Panc1 (cell line): ENCODE results near the gene NDUFB8. TPM values are rescaled to one million over a fixed set of nuclear protein-coding genes. Genes with fewer than 3 reads are reported as not detected.

Experiments used
- ATAC-seq: fragments of 200-7000 bp; cut with Tn5 transposase; 2 replicates; pipeline ENCODE4 v1.9.1; 2020; ENCODE audit warnings: mild to moderate bottlenecking, moderate library complexity
- BruUV-seq: library from RNA; stranded (reverse); fragments of 400-500 nt; replicated peaks from 2 replicates; lab custom pipeline; 2021; lab: Mats Ljungman, UMichigan
- CTCF ChIA-PET: fragments of 300-600 bp; sonication (Branson Sonifier 250); formaldehyde crosslinking; loops from one replicate; lab custom pipeline; 2022; ENCODE audit warnings: antibody characterized with exemption; lab: Charles Lee
- POLR2A ChIA-PET: fragments of 300-600 bp; sonication (Branson Sonifier 250); formaldehyde crosslinking; loops from one replicate; lab custom pipeline; 2022; ENCODE audit warnings: antibody characterized with exemption; lab: Charles Lee
- DNase-seq: peaks from one replicate; pipeline ENCODE4 v3.0.0-alpha.2; 2010; ENCODE audit warnings: low read depth, low spot score
- H3K27ac ChIP-seq: 2 replicates; pipeline ENCODE4 v1.5.1; 2011; ENCODE audit warnings: mild to moderate bottlenecking, low read length, inconsistent platforms
- H3K27me3 ChIP-seq: fragments of 200-500 bp; sonication (Bioruptor generic); 2 replicates; pipeline ENCODE4 v1.6.0; 2014; ENCODE audit warnings: low read length, inconsistent platforms; ENCODE audit not compliant: control insufficient read depth, insufficient read depth
- H3K36me3 ChIP-seq: fragments of 200-500 bp; sonication (Bioruptor generic); 2 replicates; pipeline ENCODE4 v1.5.1; 2014; ENCODE audit warnings: inconsistent platforms, mild to moderate bottlenecking, low read length, moderate library complexity; ENCODE audit not compliant: control insufficient read depth, insufficient read depth
- H3K4me1 ChIP-seq: 2 replicates; pipeline ENCODE4 v1.5.1; 2011; ENCODE audit warnings: inconsistent platforms, mild to moderate bottlenecking, low read length, moderate library complexity; ENCODE audit not compliant: control insufficient read depth, insufficient read depth
- H3K4me3 ChIP-seq, 2 experiments: 2 replicates each; pipeline ENCODE4 v1.5.1; 2011 to 2012; ENCODE audit warnings: low read depth in 2 of 2, low read length in 2 of 2, mild to moderate bottlenecking in 2 of 2, inconsistent platforms in 1 of 2, moderate library complexity in 1 of 2
- H3K9me3 ChIP-seq: fragments of 200-500 bp; sonication (Bioruptor generic); 2 replicates; pipeline ENCODE4 v1.5.1; 2014; ENCODE audit warnings: low read depth, mild to moderate bottlenecking, inconsistent platforms, low read length, moderate library complexity; ENCODE audit not compliant: control insufficient read depth, insufficient read depth
- CTCF ChIP-seq: fragments of 450-650 bp; IDR thresholded peaks from 2 replicates; pipeline ENCODE4 v1.5.1; 2017; ENCODE audit warnings: mild to moderate bottlenecking
- POLR2AphosphoS5 ChIP-seq: IDR thresholded peaks from 2 replicates; pipeline ENCODE4 v1.6.1; 2012; ENCODE audit warnings: mild to moderate bottlenecking, low read depth, low read length, moderate library complexity
- REST ChIP-seq, 2 experiments: IDR thresholded peaks; 2 replicates each; pipeline ENCODE4 v1.6.1; 2011 to 2012; ENCODE audit warnings: low read depth in 2 of 2, control low read depth in 1 of 2, low read length in 1 of 2, mild to moderate bottlenecking in 1 of 2, moderate library complexity in 1 of 2; ENCODE audit not compliant: insufficient read depth in 1 of 2
- SIN3A ChIP-seq: IDR thresholded peaks from 2 replicates; pipeline ENCODE4 v1.6.1; 2012; ENCODE audit warnings: low read depth, mild to moderate bottlenecking, low read length, moderate library complexity, borderline replicate concordance; ENCODE audit not compliant: insufficient read depth
- TCF7L2 ChIP-seq: IDR thresholded peaks from 2 replicates; pipeline ENCODE4 v1.6.1; 2011; ENCODE audit warnings: mild to moderate bottlenecking, low read depth, low read length, inconsistent platforms
- in situ Hi-C: cut with HindIII; loops from 2 replicates; pipeline ENCODE4 v1.10.0; 2016; ENCODE audit warnings: low sequenced_read_pairs, low pct_unique_long_range_greater_than_20kb
- intact Hi-C: fragments of 100-400 bp; cut with micrococcal nuclease; formaldehyde crosslinking; loops from one replicate; pipeline ENCODE4 v1.10.0; 2022; ENCODE audit not compliant: unreplicated experiment
- total RNA-seq: library from RNA; stranded (reverse); gene quantifications from one replicate; pipeline ENCODE4 v1.2.1, GENCODE V29; 2021; ENCODE audit not compliant: unreplicated experiment

The NDUFB8 gene
- total RNA-seq, 1 experiment from 2014 or later = 242 TPM

- H3K36me3 ChIP-seq = no peaks in the 10 kb centered on the region
- no TSS peak for BruUV-seq
- H3K27ac ChIP-seq = no peak overlapping the region
- ChIA-PET CTCF (interaction anchor here (3.9 kb wide), 1 partner anchor 319 kb away, joined by 39 read pairs; no protein-coding TSS in a partner anchor), POLR2A (interaction anchor here (0.5 kb wide), 1 partner anchor 187 kb away, joined by 4 read pairs; no protein-coding TSS in a partner anchor)
- no peaks in the 10 kb centered on the region for H3K27me3 ChIP-seq
- intact Hi-C loops (loop anchor here (2.0 to 5.0 kb wide), 2 partner anchors 167 to 319 kb away; no protein-coding TSS in a partner anchor), in situ Hi-C loops (no loop called here)
- H3K9me3 ChIP-seq = no peaks in the 10 kb centered on the region
- H3K4me3 ChIP-seq = no peak overlapping the region
- DNase-seq = no peak
- no peak for TF ChIP-seq CTCF
- TF ChIP-seq POLR2AphosphoS5 = no peak
- TF ChIP-seq TCF7L2 = no peak
- no peak for TF ChIP-seq SIN3A
- TF ChIP-seq REST (IDR thresholded peaks at IDR 0.05; ENCODE audit: insufficient read depth in 1 of 2, low read depth in 2 of 2, low read length in 1 of 2) = no peak
- peaks cover 5% of the 10 kb centered on the region for H3K4me1 ChIP-seq
- ATAC-seq = no peak
Observed at GRCh38 chr10:100560248-100560647, 30.6 kb upstream of the NDUFB8 start.

GRCh38 chr10:100554902-100555301 is 25.2 kb upstream of the NDUFB8 start:
- ATAC-seq (no peak), DNase-seq (no peak)
- intact Hi-C loops = no loop called here
- Histone ChIP-seq H3K27ac (no peak overlapping the region), H3K4me3 (no peak overlapping the region), H3K9me3 (no peaks in the 10 kb centered on the region), H3K4me1 (no peaks in the 10 kb centered on the region), H3K27me3 (no peaks in the 10 kb centered on the region), H3K36me3 (peaks cover 2% of the 10 kb centered on the region; the same call in 1 of the 2 replicates)
- CTCF ChIA-PET = interaction anchor here (0.7 kb wide), 1 partner anchor 324 kb away, joined by 3 read pairs; no protein-coding TSS in a partner anchor
- POLR2A ChIA-PET = interaction anchor here (0.7 kb wide), 1 partner anchor 28 kb away, joined by 7 read pairs; no protein-coding TSS in a partner anchor
- in situ Hi-C loops = no loop called here
- BruUV-seq = no TSS peak
- TF ChIP-seq TCF7L2 (no peak), SIN3A (no peak), REST (IDR thresholded peaks at IDR 0.05; ENCODE audit: insufficient read depth in 1 of 2, low read depth in 2 of 2, low read length in 1 of 2) (no peak), POLR2AphosphoS5 (no peak), CTCF (no peak)
